CD4-positive, alpha-beta T cell (primary cell): ENCODE measurements around the gene CLEC5A. TPM values are rescaled to one million over a fixed set of nuclear protein-coding genes. Genes with fewer than 3 reads are reported as not detected.

Experiments
- ATAC-seq: fragments of 200-7000 bp; cut with Tn5 transposase; one replicate; pipeline ENCODE4 v1.10.0; 2022; ENCODE audit warnings: mild to moderate bottlenecking; ENCODE audit not compliant: poor library complexity
- CTCF ChIA-PET: fragments of 350-600 bp; sonication (Branson Sonifier 250); formaldehyde crosslinking; loops from one replicate; lab custom pipeline; 2021; ENCODE audit warnings: antibody characterized with exemption, inconsistent platforms; lab: Charles Lee
- POLR2A ChIA-PET: fragments of 350-600 bp; sonication (Branson Sonifier 250); formaldehyde crosslinking; loops from one replicate; lab custom pipeline; 2021; ENCODE audit warnings: antibody characterized with exemption, inconsistent platforms; lab: Charles Lee
- DNase-seq, 14 experiments: peaks; one replicate each; pipeline ENCODE4 v3.0.0-alpha.2; 2013 to 2020; ENCODE audit warnings: mixed read lengths in 2 of 14
- H3K27ac ChIP-seq, 2 donors: one replicate each; pipeline versions ENCODE4 v1.5.1 to v1.7.0; 2013; ENCODE audit warnings: low read length in 2 of 2, low read depth in 1 of 2, mild to moderate bottlenecking in 1 of 2
- H3K27me3 ChIP-seq, 2 experiments: 1 replicate in 1 of 2; 2 replicates in 1 of 2; pipeline versions ENCODE4 v1.6.1 to v1.7.0; 2013; ENCODE audit warnings: low read length in 2 of 2, control low read depth in 1 of 2, mild to moderate bottlenecking in 1 of 2, moderate library complexity in 1 of 2; ENCODE audit not compliant: insufficient read depth in 2 of 2, control insufficient read depth in 1 of 2
- H3K36me3 ChIP-seq: one replicate; pipeline ENCODE4 v1.6.1; 2013; ENCODE audit warnings: low read length, control low read depth; ENCODE audit not compliant: insufficient read depth
- H3K4me1 ChIP-seq: one replicate; pipeline ENCODE4 v1.6.1; 2013; ENCODE audit warnings: low read length, control low read depth; ENCODE audit not compliant: insufficient read depth
- H3K4me3 ChIP-seq: one replicate; pipeline ENCODE4 v1.5.1; 2013; ENCODE audit warnings: mild to moderate bottlenecking, low read length, moderate library complexity
- H3K9me3 ChIP-seq, 2 experiments: 1 replicate in 1 of 2; 2 replicates in 1 of 2; pipeline versions ENCODE4 v1.6.1 to v1.7.0; 2013; ENCODE audit warnings: low read length in 2 of 2, mild to moderate bottlenecking in 2 of 2, control low read depth in 1 of 2, moderate library complexity in 1 of 2; ENCODE audit not compliant: control insufficient read depth in 1 of 2, insufficient read depth in 1 of 2
- H3K27ac Mint-ChIP-seq: one replicate; pipeline ENCODE4 v1.8.0; 2020; ENCODE audit warnings: mixed read lengths
- H3K27me3 Mint-ChIP-seq: one replicate; pipeline ENCODE4 v1.8.0; 2021; ENCODE audit warnings: mixed read lengths
- H3K36me3 Mint-ChIP-seq: one replicate; pipeline ENCODE4 v1.8.0; 2021; ENCODE audit warnings: low read depth, mixed read lengths
- H3K4me1 Mint-ChIP-seq: one replicate; pipeline ENCODE4 v1.8.0; 2021; ENCODE audit warnings: low read depth, mixed read lengths
- H3K4me3 Mint-ChIP-seq: one replicate; pipeline ENCODE4 v1.8.0; 2020; ENCODE audit warnings: mild to moderate bottlenecking, mixed read lengths
- H3K9me3 Mint-ChIP-seq: one replicate; pipeline ENCODE4 v1.8.0; 2020; ENCODE audit warnings: mixed read lengths
- intact Hi-C, 2 experiments: fragments of 100-400 bp; cut with DNase I in 1 of 2; cut with micrococcal nuclease in 1 of 2; formaldehyde crosslinking; loops; one replicate each; pipeline versions ENCODE4 v1.15.1 to v1.9.0; 2023 to 2025; cut with DNase I, micrococcal nuclease
- total RNA-seq, 174 experiments: library from RNA in 2 of 174; stranded (reverse) in 2 of 174; gene quantifications; one replicate each; pipeline ENCODE4 v1.2.3 and lab custom pipeline; 2021 to 2026
- TF ChIP-seq, protein P1 (sequence below): fragments of 200-600 bp; IDR thresholded peaks from one replicate; pipeline ENCODE4 v1.8.0; 2022; ENCODE audit warnings: antibody characterized with exemption, mild to moderate bottlenecking

The CLEC5A gene
- total RNA-seq, 2 experiments from 2014 or later: not detected

DNA sequence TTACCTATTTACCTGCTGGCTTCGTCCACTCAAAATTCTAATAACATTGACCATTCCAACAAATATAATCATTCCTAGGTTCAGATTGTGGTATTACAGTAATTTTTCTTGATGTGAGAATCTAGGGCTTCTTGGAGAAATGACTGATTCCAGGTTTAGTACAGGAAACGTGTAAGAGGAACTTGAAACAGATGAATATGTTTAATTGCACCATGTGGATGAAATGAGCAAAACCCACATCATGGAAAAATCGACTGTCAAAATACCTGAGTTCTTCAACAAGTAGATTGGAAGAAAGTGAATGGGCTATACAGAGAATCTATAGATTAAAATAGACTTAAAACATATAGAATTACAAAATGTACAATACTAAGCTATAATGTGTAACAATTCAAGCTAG is 55.4 kb downstream of the CLEC5A start:
- TF ChIP-seq, protein P1, sequence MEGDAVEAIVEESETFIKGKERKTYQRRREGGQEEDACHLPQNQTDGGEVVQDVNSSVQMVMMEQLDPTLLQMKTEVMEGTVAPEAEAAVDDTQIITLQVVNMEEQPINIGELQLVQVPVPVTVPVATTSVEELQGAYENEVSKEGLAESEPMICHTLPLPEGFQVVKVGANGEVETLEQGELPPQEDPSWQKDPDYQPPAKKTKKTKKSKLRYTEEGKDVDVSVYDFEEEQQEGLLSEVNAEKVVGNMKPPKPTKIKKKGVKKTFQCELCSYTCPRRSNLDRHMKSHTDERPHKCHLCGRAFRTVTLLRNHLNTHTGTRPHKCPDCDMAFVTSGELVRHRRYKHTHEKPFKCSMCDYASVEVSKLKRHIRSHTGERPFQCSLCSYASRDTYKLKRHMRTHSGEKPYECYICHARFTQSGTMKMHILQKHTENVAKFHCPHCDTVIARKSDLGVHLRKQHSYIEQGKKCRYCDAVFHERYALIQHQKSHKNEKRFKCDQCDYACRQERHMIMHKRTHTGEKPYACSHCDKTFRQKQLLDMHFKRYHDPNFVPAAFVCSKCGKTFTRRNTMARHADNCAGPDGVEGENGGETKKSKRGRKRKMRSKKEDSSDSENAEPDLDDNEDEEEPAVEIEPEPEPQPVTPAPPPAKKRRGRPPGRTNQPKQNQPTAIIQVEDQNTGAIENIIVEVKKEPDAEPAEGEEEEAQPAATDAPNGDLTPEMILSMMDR: no peak
- H3K27ac Mint-ChIP-seq: no peak overlapping the region
- H3K4me3 ChIP-seq: no peak overlapping the region
- ATAC-seq (no peak), DNase-seq (no peak)
- no peaks in the 10 kb centered on the region for H3K9me3 ChIP-seq
- CTCF ChIA-PET: no interaction called here
- H3K9me3 Mint-ChIP-seq: no peaks in the 10 kb centered on the region
- no peak overlapping the region for H3K4me3 Mint-ChIP-seq
- no peaks in the 10 kb centered on the region for H3K27me3 ChIP-seq
- H3K36me3 ChIP-seq: no peaks in the 10 kb centered on the region
- peaks cover 3% of the 10 kb centered on the region for H3K27me3 Mint-ChIP-seq
- H3K27ac ChIP-seq: no peak overlapping the region
- H3K4me1 Mint-ChIP-seq: no peaks in the 10 kb centered on the region
- no peaks in the 10 kb centered on the region for H3K36me3 Mint-ChIP-seq
- no peaks in the 10 kb centered on the region for H3K4me1 ChIP-seq
- POLR2A ChIA-PET: no interaction called here
- intact Hi-C loops: no loop called here

GRCh38 chr7:141889321-141889720 is 57.5 kb downstream of the CLEC5A start:
- Histone ChIP-seq H3K9me3 (no peaks in the 10 kb centered on the region), H3K27me3 (no peaks in the 10 kb centered on the region), H3K4me1 (no peaks in the 10 kb centered on the region), H3K4me3 (no peak overlapping the region), H3K27ac (no peak overlapping the region), H3K36me3 (no peaks in the 10 kb centered on the region)
- no peak overlapping the region for H3K27ac Mint-ChIP-seq
- peaks cover 1% of the 10 kb centered on the region for H3K27me3 Mint-ChIP-seq
- ChIA-PET CTCF (no interaction called here), POLR2A (no interaction called here)
- H3K36me3 Mint-ChIP-seq: no peaks in the 10 kb centered on the region
- H3K4me1 Mint-ChIP-seq: no peaks in the 10 kb centered on the region
- intact Hi-C loops: no loop called here
- no peak overlapping the region for H3K4me3 Mint-ChIP-seq
- H3K9me3 Mint-ChIP-seq: no peaks in the 10 kb centered on the region
- ATAC-seq (no peak), DNase-seq (peak in 3 of 14 experiments; percentile 13 to 58 (median 45))
- TF ChIP-seq, protein P1: no peak

- Mint-ChIP-seq H3K4me3 (no peak overlapping the region), H3K36me3 (no peaks in the 10 kb centered on the region), H3K27ac (no peak overlapping the region), H3K4me1 (no peaks in the 10 kb centered on the region), H3K27me3 (no peaks in the 10 kb centered on the region), H3K9me3 (no peaks in the 10 kb centered on the region)
- no peak for ATAC-seq
- CTCF ChIA-PET: no interaction called here
- POLR2A ChIA-PET: no interaction called here
- H3K4me1 ChIP-seq: no peaks in the 10 kb centered on the region
- no peaks in the 10 kb centered on the region for H3K36me3 ChIP-seq
- peaks cover 0 to 10% of the 10 kb centered on the region in 2 experiments for H3K9me3 ChIP-seq
- H3K27me3 ChIP-seq: peaks cover 0 to 2% of the 10 kb centered on the region in 2 experiments
- no peak overlapping the region for H3K27ac ChIP-seq
- no peak overlapping the region for H3K4me3 ChIP-seq
- intact Hi-C loops: no loop called here
- DNase-seq: peak in 2 of 14 experiments; percentile 51 to 53
- TF ChIP-seq, protein P1: no peak
These were observed 62.1 kb downstream of the CLEC5A start for GRCh38 chr7:141884539-141885225.
